Limb (tissue), 2 donors: Measurements from ENCODE around the gene YARS1.
A peak's percentile ranks its signal among the peaks of the same experiment; 100 is the strongest.

Source experiments
- DNase-seq, 2 donors: peaks; one replicate each; pipeline ENCODE4 v3.0.0-alpha.2; 2016; ENCODE audit errors: extremely low spot score in 2 of 2

Gene YARS1

GRCh38 chr1:32765570-32766327, 51.4 kb downstream of the YARS1 start:
- peak in 1 of 2 donors; percentile 71 for DNase-seq

GRCh38 chr1:32764826-32765569, 52.2 kb downstream of the YARS1 start:
- DNase-seq = peak in 1 of 2 donors; percentile 63

GRCh38 chr1:32763221-32763620, 53.9 kb downstream of the YARS1 start:
- DNase-seq = no peak

DNA sequence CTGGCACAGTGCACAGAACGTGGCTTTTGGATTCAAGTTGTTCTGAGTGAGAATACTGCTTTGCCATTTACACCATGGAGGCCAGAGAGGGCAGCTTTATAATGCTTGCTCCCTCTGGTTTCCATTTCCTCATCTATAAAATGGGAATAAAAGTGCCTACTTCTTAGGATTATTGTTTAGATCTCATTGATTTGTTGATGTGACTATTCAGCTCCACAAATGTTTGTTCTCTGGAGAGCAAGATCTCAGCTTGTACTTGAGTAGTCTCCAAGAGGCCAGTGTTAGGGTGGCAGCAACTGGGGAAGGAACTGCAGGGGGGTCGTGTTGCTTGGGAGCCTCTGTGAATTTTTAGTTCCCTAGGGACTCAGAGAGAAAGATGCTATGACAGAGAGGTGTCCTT, 55.2 kb downstream of the YARS1 start:
- DNase-seq = no peak

DNA sequence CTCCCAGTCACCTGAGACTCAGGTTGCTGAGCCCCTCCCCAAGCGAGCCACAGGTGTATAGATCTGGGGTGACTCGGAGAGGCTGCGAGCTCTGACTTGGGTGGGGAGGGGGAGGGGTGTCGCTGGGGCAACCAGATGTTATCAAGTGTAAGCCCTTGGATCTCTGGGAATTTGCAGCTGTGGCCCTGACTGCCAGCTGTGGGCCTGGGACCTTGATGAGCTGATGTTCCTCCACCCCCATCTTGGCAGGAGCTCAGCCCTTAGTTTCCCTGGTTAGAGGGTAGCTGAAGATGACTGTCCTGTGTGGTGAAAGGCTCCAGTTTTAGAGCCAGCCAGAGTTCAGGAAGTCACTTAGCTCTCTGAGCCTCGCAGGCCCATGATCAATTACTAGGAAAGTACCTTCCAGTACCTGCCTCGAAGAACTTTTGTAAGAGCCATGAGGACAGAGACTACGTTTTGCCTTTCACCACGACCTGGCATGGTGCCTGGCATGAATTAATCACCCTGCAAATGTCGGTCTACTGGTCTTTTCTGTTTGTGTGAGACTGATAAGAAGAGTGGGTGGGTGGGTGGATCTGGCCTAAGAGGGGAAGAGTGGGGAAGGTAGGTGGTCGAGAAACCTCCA, 55.8 kb downstream of the YARS1 start:
- DNase-seq = peak in 1 of 2 donors; percentile 27

DNA sequence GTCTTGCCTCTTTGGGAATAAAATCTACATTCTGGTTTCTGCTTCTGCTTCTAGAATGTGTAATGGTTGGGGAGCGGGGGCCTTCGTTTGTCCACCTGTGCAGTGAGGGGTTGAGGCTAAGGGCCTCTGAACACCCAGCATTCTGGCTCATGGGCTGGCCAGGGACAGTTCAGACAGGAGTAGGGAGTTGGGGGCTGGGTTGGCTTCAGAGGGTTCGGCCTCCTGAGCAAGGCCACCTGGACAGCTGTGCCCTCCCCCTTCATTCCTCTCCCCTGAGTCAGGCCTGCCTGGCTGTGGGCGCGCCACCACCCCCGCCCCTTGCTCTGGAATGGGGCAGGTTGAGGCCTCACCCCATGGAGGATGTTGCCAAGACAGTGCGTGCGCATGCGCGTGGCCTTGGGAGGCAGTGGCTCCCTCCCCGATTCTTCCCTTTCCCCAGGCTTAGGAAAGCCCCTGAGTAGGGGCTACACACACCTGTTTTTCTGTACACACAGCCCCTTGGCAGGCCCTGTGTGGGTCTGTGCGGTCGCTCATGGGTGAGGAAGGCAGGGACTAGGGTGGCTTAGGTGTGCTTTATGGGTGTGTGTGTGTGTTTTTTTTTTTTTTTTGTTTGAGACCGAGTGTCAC, 57.0 kb downstream of the YARS1 start:
- peak in 1 of 2 donors; percentile 63 for DNase-seq

GRCh38 chr1:32759521-32759981, 57.6 kb downstream of the YARS1 start:
- peak in 1 of 2 donors; percentile 26 for DNase-seq

DNA sequence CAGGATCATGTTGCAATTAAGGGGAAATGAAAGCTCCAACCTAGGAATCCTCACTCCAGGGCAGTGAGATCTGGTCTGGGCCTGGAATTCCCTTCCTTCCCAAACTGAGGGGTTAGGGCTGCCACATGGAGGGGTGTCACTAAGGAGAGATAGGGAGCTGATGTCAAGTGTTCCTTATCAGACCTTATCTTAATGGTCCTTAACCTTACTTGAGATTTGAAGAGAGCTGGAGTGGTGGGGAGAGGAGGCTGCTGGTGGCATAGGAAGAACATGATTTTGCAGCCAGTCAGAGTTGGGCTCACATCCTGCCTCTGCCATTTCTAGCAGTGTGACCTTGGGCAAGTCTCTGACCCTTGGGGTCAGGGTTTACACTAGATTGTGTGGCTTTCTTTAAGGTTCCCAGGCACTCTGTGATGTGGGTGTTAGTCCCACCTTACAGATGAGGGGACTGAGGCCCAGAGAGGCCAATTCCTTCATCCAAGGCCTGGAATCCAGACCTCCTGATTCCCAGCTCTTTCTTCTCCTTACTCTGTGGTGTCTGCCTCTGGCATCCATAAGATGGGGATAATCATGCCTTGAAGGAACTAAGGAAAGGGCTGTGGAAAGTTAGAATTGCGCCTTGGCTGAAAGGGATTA, 58.2 kb downstream of the YARS1 start:
- DNase-seq = no peak

DNA sequence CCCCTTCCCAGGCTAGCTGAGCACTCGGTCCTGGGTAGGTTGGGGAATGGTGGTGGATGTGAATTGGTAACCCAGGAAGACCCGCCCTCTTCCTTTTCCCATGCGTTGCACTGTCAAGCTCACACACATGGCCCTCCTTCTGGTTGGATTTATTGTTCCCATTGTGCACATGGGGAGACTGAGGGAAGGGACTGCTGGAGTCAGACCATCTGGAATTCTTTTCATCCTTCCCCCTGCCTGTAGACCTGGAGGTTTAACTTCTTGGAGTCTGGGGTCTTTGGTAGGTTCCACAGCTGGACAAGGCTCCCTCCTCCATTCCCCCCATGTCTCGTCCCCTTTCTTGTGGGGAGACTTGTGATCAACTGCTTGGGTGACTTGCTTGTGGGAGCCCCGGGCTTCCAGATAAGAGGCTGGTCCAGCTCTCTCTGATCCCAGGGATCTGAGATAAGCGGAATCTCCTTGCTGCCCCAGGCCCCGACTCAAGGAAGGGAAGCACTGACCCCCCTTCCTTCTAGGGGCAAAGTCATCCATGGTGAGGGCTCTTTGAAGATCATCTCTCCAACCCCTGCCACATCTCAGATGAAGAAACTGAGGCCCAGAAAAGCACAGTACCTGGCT, 58.9 kb downstream of the YARS1 start:
- DNase-seq = no peak

DNA sequence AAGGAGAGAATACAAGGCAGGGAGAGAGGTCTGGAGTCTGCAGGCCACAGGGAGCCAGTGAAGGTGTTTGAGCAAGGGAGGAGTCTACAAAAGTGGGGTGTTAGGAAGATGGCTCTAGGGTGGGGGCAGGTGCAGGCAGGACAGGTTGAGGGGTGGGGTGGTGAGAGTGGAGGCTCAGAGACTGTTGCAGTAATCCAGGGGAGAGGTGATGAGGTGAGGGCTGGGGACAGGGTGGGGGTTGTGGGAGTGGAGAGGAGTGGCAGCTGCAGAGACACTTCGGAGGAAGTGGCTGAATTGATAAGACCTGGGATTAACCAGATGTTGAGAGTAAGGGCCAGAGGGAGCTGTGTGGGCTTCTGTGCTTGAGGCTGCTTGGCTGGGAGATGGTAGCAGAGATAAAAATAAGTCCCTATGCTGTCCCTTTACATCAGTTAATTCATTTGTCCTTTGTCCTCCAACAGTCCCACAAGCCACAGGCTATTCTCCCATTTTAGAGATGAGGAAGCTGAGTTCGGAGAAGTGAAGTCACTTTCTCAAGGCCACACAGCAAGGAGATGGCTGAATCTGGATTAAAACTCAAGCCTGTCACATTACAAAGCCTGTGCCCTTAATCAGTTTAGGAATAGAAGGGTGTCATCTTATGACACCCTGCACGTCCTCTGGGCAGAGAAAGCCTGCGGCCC, 59.8 kb downstream of the YARS1 start:
- no peak for DNase-seq

DNA sequence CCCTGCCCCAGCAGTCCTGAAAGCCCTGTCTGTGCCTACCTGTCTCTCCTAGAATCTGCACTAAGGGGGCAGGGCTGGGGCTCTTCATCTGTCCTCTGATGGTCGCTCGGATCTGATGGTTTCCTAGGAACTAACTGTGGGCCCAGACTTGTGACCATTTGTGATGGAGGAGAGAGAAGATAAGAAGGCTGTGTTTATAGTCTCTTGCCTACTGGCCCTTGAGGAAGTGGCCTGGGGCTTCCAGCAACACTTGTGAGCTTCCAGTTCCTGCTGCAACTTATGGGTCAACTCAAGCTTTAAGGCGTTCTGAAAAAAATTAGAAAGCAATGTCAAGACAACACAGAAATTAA, 61.4 kb downstream of the YARS1 start:
- DNase-seq = no peak

DNA sequence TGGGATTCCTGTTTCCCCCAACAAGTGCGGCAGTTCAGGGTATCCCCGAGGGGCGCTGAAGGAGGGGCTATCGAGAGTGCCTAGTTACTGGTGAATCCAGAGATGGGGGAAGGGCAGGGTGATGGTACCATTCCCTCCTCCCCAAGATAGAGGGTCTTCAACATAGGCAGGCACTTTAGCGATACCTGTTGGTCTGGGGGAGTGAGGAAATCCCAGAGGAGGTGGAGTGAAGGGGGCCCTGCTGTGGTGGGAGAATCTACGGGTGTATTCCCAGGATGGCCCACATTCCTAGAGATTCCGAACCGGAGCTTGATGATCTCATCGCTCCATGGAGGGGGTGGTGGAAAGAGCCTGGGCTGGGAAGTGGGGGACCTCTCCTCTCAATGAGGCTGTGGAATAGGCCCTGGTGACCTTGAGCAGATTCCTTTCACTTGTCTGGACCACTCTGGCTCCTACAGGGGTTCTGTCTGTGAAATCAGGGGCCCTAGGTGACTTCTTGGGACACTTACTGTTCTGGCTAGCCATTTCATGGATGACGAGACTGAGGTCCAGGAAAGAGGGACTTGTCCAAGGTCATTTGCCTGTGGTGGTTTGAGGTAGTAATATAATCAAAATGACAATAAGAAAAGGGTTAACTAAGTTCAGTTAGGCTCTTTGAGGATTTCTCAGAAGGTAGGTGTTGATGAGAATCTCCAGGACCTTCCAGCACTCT, 61.9 kb downstream of the YARS1 start:
- no peak for DNase-seq

GRCh38 chr1:32754317-32755097, 62.7 kb downstream of the YARS1 start:
- peak in 1 of 2 donors; percentile 68 for DNase-seq

- DNase-seq = peak; percentile 75 to 89
Measured at GRCh38 chr1:32753532-32754316, 63.4 kb downstream of the YARS1 start.

- DNase-seq = no peak
Measured at GRCh38 chr1:32749771-32750170, 67.4 kb downstream of the YARS1 start.

DNA sequence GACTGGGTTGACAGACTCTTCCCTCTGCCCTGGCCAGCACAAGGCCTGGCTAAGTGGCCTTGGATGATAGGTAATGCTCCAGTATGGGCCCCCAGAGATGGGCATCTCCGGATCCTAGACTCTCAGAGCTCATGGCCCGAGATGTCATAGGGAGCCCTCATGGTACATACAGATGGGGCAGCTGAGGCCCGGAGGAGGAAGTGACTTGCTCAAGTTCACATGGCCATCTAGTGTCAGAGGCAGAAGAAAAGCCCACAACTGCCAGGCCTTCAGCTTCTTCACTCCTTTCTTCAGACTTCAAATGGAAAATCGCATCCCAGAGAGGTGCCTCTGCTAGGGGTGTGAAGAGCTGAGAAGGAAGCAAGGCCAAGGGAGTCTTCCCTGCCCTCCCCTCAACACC, 67.8 kb downstream of the YARS1 start:
- no peak for DNase-seq

DNA sequence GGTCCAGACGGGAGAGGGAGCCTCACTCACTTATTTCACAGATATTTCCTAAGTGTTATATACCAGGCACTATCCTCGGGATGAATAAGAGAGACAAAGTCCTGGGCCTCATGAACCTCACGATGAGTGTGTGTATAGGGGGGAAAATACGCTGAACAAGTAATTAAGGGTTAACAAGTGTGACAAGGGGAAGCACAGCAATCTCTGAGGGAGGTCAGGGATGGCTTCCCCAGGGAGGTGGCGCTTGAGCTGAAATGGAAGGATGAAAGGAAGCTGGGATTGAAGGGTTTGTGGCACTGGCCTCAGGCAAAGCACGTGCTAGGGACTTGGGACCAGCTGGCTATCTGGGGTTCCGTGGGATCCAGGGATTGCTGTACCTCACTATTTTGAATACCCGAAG, 68.2 kb downstream of the YARS1 start:
- DNase-seq = no peak

DNA sequence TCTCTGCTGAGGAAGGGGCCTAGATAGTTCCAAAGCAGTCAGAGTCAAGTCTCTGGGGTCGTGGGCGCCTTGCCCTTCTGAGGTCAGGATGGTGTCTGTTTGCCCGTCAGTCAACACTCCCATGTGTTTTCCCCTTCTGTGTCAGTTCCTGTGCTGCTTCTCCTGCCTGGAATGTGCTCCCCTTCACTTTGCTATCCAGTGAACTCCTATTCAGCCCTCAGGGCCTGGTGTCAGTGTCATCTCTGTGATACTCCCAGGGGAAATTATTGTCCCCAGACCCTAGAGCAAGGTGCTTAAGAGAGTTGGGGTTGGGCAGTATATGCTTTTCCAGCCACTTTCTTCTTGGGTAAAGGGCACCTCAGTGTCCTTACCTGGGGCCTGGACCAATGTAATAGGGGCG, 68.8 kb downstream of the YARS1 start:
- DNase-seq = no peak
